Naive thymus-derived CD4-positive, alpha-beta T cell (primary cell): ENCODE results near the gene SYNDIG1. TPM values are rescaled to one million over a fixed set of nuclear protein-coding genes. Genes with fewer than 3 reads are reported as not detected.

ENCODE experiments used
- ATAC-seq: fragments of 150-1000 bp; cut with Tn5 transposase; 2 replicates; pipeline ENCODE4 v1.10.0; 2021; ENCODE audit warnings: mild to moderate bottlenecking, moderate library complexity
- CTCF ChIA-PET: fragments of 350-600 bp; sonication (Branson Sonifier 250); formaldehyde crosslinking; loops from one replicate; lab custom pipeline; 2021; ENCODE audit warnings: antibody characterized with exemption; lab: Charles Lee
- POLR2A ChIA-PET: fragments of 350-600 bp; sonication (Branson Sonifier 250); formaldehyde crosslinking; loops from one replicate; lab custom pipeline; 2021; ENCODE audit warnings: antibody characterized with exemption, inconsistent platforms; lab: Charles Lee
- DNase-seq, 9 donors: peaks; one replicate each; pipeline versions ENCODE4 v3.0.0 to v3.0.0-alpha.2; 2020 to 2022; ENCODE audit warnings: mixed read lengths in 1 of 9
- H3K27ac ChIP-seq: one replicate; pipeline ENCODE4 v1.7.0; 2013; ENCODE audit warnings: mild to moderate bottlenecking, low read depth, low read length, moderate library complexity
- H3K27me3 ChIP-seq, 2 donors: one replicate each; pipeline ENCODE4 v1.7.0; 2013; ENCODE audit warnings: low read length in 2 of 2, mild to moderate bottlenecking in 2 of 2, moderate library complexity in 2 of 2; ENCODE audit not compliant: control insufficient read depth in 2 of 2, insufficient read depth in 2 of 2
- H3K36me3 ChIP-seq, 3 experiments: 1 replicate in 2 of 3; 2 replicates in 1 of 3; pipeline ENCODE4 v1.7.0; 2013; ENCODE audit warnings: low read length in 3 of 3, mild to moderate bottlenecking in 3 of 3, moderate library complexity in 1 of 3; ENCODE audit not compliant: insufficient read depth in 3 of 3, control insufficient read depth in 2 of 3
- H3K4me1 ChIP-seq, 2 donors: one replicate each; pipeline ENCODE4 v1.7.0; 2013; ENCODE audit warnings: low read length in 2 of 2, mild to moderate bottlenecking in 2 of 2, moderate library complexity in 1 of 2; ENCODE audit not compliant: control insufficient read depth in 2 of 2, insufficient read depth in 2 of 2
- H3K4me3 ChIP-seq: 2 replicates; pipeline ENCODE4 v1.7.0; 2013; ENCODE audit warnings: mild to moderate bottlenecking, low read length
- H3K9me3 ChIP-seq, 3 experiments: 1 replicate in 2 of 3; 2 replicates in 1 of 3; pipeline ENCODE4 v1.7.0; 2013; ENCODE audit warnings: low read length in 3 of 3; ENCODE audit not compliant: control insufficient read depth in 2 of 3
- H3K27ac Mint-ChIP-seq, 9 donors: one replicate each; pipeline ENCODE4 v1.8.0; 2020 to 2022; ENCODE audit warnings: mixed read lengths in 9 of 9, mild to moderate bottlenecking in 8 of 9, moderate library complexity in 5 of 9, inconsistent platforms in 2 of 9
- H3K27me3 Mint-ChIP-seq, 5 donors: one replicate each; pipeline ENCODE4 v1.8.0; 2021 to 2022; ENCODE audit warnings: mixed read lengths in 5 of 5, mild to moderate bottlenecking in 1 of 5
- H3K36me3 Mint-ChIP-seq, 5 donors: one replicate each; pipeline ENCODE4 v1.8.0; 2020 to 2022; ENCODE audit warnings: mixed read lengths in 5 of 5, mild to moderate bottlenecking in 3 of 5, inconsistent platforms in 1 of 5
- H3K4me1 Mint-ChIP-seq, 7 donors: one replicate each; pipeline ENCODE4 v1.8.0; 2020 to 2022; ENCODE audit warnings: mixed read lengths in 7 of 7, mild to moderate bottlenecking in 3 of 7, inconsistent platforms in 1 of 7
- H3K4me3 Mint-ChIP-seq, 10 donors: one replicate each; pipeline ENCODE4 v1.8.0; 2020 to 2022; ENCODE audit warnings: mild to moderate bottlenecking in 10 of 10, mixed read lengths in 10 of 10, moderate library complexity in 6 of 10, inconsistent platforms in 2 of 10
- H3K9me3 Mint-ChIP-seq, 11 donors: one replicate each; pipeline ENCODE4 v1.8.0; 2020 to 2022; ENCODE audit warnings: mixed read lengths in 11 of 11, mild to moderate bottlenecking in 4 of 11, inconsistent platforms in 1 of 11, moderate library complexity in 1 of 11
- intact Hi-C, 2 donors: fragments of 100-400 bp; cut with micrococcal nuclease; formaldehyde crosslinking; loops; one replicate each; pipeline ENCODE4 v1.15.1; 2023
- polyA plus RNA-seq, 2 donors: library from polyadenylated mRNA; unstranded; fragments of 300-500 nt; fragmentation: Illumina TruSeq; gene quantifications; one replicate each; pipeline ENCODE4 v1.2.3, GENCODE V29; 2021
- total RNA-seq, 6 experiments: library from RNA in 5 of 6; stranded (reverse) in 5 of 6; gene quantifications; 1 replicate in 5 of 6; 2 replicates in 1 of 6; pipeline ENCODE4 v1.2.3 and lab custom pipeline; 2021 to 2026

SYNDIG1 gene
- total and polyA plus RNA-seq, 7 experiments from 2014 or later: not detected

DNA sequence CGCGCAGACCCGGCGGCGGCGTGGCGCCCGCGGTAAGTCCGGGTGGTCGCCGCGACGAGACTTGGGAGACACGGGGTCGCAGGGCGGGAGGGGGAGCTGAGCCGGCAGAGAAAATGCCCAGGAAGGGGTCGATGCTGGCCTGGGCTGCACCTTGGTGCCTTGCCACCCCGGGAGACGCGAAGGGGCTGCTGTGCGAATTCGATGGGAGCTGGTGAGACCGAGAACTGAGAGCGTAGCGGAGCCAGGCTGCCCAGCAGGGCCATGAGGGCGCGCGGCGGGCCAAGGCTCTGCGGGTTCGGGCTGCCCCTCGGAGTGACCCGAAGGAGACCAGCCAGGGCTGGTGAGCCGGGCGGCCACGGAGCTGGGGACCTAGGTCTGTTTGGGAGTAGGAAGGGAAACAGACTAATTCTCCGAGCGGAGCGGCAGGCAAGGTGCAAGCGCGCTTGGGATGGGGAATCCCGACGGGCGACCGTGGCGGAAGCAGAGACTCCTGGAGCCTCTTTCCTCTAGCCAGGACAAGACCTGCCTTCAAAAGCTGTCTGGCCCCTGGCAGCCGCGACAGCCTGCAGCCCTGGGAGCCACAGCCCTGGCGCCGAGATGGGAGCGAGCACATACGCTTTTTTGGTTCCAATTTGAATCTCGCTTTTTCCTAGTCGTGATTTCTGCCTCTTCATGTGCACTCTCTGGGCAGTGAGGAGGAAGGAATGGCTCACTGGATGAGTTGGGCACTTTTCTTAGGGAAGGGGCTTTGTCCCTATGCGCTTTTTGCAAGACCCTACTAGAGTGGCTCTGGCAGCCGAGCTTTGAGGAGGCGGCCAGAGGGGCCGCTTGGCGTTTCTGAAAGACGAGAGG lies 691 bp downstream of the SYNDIG1 start:
- Mint-ChIP-seq H3K27ac (no peak overlapping the region), H3K4me3 (peak overlapping the region in 9 of 10 donors; percentile 47 to 82 (median 73)), H3K36me3 (no peaks in the 10 kb centered on the region), H3K4me1 (peaks cover 0 to 22% (median 12%) of the 10 kb centered on the region in 7 donors), H3K27me3 (peaks cover 48 to 74% (median 60%) of the 10 kb centered on the region in 5 donors), H3K9me3 (peaks cover 0 to 2% (median 0%) of the 10 kb centered on the region in 11 donors)
- peaks cover 0 to 3% of the 10 kb centered on the region in 2 donors for H3K27me3 ChIP-seq
- no peaks in the 10 kb centered on the region for H3K36me3 ChIP-seq
- CTCF ChIA-PET: no interaction called here
- DNase-seq (no peak), ATAC-seq (no peak)
- H3K9me3 ChIP-seq: no peaks in the 10 kb centered on the region
- no peak overlapping the region for H3K4me3 ChIP-seq
- peaks cover 0 to 14% of the 10 kb centered on the region in 2 donors for H3K4me1 ChIP-seq
- H3K27ac ChIP-seq: no peak overlapping the region
- intact Hi-C loops: no loop called here
- POLR2A ChIA-PET: no interaction called here

DNA sequence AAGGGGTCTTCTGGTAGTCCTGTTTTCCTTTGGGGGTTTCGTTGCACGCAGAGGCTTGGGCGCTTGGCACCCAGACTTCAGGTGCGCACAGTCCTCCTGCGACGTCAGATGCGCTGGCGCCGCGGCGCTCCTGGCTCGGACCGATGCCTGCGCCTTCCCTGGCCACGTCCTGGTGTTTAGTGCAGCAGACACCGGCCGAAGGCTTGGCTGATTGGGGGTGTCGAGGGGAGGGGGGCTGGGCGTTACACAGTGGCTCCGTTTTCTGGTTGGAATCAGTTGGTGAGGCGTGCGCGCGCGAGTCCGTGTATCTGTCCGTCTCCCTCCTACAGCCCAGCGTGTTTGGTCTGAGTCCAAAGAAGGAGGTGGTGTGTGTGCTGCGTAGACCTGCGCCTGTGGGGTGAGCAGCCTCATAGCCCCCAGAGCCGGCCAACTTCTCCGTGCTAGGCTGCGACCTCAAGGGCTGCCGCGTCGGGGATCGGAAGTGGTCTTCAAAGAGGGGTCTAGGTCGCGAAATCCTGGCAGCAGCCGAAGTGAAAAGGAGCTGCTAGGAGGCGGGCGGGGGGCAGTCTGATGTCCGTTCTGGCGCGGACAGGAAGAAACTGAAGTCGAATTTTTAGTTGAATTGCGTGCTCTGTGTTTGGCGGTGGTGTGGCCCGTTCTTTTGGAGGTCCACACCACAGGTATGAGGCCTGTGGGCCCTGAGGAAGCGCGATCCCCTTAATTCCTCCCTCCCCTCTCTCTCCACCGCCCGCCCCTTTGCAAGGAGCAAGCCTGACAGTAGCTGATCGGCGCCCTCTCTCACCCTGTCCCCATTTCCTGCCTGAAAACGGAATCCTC lies 1.5 kb downstream of the SYNDIG1 start:
- CTCF ChIA-PET: no interaction called here
- H3K36me3 Mint-ChIP-seq: no peaks in the 10 kb centered on the region
- Histone ChIP-seq H3K27me3 (peaks cover 0 to 3% of the 10 kb centered on the region in 2 donors), H3K4me3 (no peak overlapping the region), H3K4me1 (peaks cover 0 to 14% of the 10 kb centered on the region in 2 donors), H3K27ac (no peak overlapping the region), H3K36me3 (no peaks in the 10 kb centered on the region), H3K9me3 (no peaks in the 10 kb centered on the region)
- peak overlapping the region in 9 of 10 donors; percentile 47 to 82 (median 73) for H3K4me3 Mint-ChIP-seq
- H3K9me3 Mint-ChIP-seq: peaks cover 0 to 2% (median 0%) of the 10 kb centered on the region in 11 donors
- no peak overlapping the region for H3K27ac Mint-ChIP-seq
- peaks cover 0 to 22% (median 12%) of the 10 kb centered on the region in 7 donors for H3K4me1 Mint-ChIP-seq
- DNase-seq (no peak), ATAC-seq (no peak)
- H3K27me3 Mint-ChIP-seq: peaks cover 49 to 74% (median 57%) of the 10 kb centered on the region in 5 donors
- POLR2A ChIA-PET: no interaction called here
- intact Hi-C loops: no loop called here

DNA sequence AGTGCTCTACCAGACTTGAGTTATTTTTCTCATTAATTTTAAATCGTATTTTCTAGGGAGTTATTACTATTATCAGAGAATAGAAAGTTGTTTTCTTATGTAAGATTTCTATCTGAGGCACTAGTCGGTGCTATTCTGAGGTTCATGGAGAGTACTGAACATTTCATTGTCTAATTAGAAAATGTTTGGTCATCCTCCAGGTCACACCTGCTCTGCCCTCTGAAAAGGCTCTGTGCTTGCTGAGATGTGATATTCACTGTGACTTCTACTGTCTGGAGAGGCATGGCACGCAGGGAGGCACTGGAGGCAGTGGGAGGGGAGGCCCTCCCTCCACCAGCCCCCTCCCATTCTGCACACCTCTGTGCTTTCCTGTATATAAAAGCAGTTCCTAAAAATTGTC lies 3.0 kb downstream of the SYNDIG1 start:
- H3K9me3 Mint-ChIP-seq: peaks cover 0 to 2% (median 0%) of the 10 kb centered on the region in 11 donors
- no peak overlapping the region for H3K27ac Mint-ChIP-seq
- no peaks in the 10 kb centered on the region for H3K36me3 ChIP-seq
- peaks cover 0 to 14% of the 10 kb centered on the region in 2 donors for H3K4me1 ChIP-seq
- DNase-seq: no peak
- no peaks in the 10 kb centered on the region for H3K36me3 Mint-ChIP-seq
- no peak for ATAC-seq
- peak overlapping the region in 1 of 10 donors; percentile 20 for H3K4me3 Mint-ChIP-seq
- peaks cover 0 to 22% (median 12%) of the 10 kb centered on the region in 7 donors for H3K4me1 Mint-ChIP-seq
- CTCF ChIA-PET: no interaction called here
- no peak overlapping the region for H3K4me3 ChIP-seq
- intact Hi-C loops: no loop called here
- H3K9me3 ChIP-seq: no peaks in the 10 kb centered on the region
- H3K27me3 ChIP-seq: peaks cover 0 to 3% of the 10 kb centered on the region in 2 donors
- H3K27me3 Mint-ChIP-seq: peaks cover 45 to 72% (median 55%) of the 10 kb centered on the region in 5 donors
- POLR2A ChIA-PET: no interaction called here
- H3K27ac ChIP-seq: no peak overlapping the region

DNA sequence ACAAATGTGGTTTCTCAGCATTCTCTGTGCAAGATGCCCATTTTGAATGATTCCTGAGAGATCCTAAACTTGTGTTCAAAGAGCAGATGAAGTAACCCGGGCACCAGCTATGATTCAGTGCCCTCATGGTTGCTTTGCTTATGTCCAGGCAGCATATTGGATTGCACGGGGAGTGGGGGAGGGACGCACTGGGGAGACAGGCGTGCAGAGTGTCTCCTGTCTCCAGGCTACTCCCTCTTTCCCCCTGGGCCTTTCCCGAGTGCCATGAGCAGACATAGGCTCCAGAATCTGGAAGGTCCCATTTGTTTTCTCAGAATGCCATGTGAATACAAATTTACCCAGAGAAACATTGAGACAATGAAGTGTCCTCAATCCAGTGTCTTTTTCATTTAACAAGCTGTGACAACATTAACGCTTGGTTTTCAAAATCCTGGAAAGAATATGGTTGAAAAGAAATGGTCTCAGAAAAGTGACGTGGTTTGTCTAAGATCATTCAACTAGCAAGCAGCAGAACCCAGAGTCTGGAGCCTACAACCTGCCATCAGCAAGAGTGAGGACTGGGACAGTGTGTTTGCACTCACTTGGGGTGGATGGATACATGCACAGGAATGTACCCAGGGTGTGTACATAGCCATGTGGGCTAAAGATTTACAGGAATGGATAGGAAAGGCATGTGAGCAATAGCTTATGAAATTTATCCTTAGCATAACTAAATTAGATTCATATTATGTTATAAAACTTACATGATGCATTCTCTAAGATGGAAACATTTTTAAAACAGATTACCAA lies 4.2 kb downstream of the SYNDIG1 start:
- Mint-ChIP-seq H3K36me3 (no peaks in the 10 kb centered on the region), H3K4me1 (peaks cover 0 to 16% (median 12%) of the 10 kb centered on the region in 7 donors), H3K27me3 (peaks cover 33 to 61% (median 46%) of the 10 kb centered on the region in 5 donors), H3K4me3 (no peak overlapping the region), H3K27ac (no peak overlapping the region), H3K9me3 (peaks cover 0 to 2% (median 0%) of the 10 kb centered on the region in 11 donors)
- no peaks in the 10 kb centered on the region for H3K36me3 ChIP-seq
- H3K27ac ChIP-seq: no peak overlapping the region
- no peaks in the 10 kb centered on the region for H3K9me3 ChIP-seq
- CTCF ChIA-PET: interaction anchor here (0.6 kb wide), 1 partner anchor 136 kb away, joined by 3 read pairs; no protein-coding TSS in a partner anchor
- DNase-seq (no peak), ATAC-seq (no peak)
- intact Hi-C loops: no loop called here
- POLR2A ChIA-PET: no interaction called here
- peaks cover 0 to 3% of the 10 kb centered on the region in 2 donors for H3K27me3 ChIP-seq
- H3K4me1 ChIP-seq: peaks cover 0 to 14% of the 10 kb centered on the region in 2 donors
- no peak overlapping the region for H3K4me3 ChIP-seq

DNA sequence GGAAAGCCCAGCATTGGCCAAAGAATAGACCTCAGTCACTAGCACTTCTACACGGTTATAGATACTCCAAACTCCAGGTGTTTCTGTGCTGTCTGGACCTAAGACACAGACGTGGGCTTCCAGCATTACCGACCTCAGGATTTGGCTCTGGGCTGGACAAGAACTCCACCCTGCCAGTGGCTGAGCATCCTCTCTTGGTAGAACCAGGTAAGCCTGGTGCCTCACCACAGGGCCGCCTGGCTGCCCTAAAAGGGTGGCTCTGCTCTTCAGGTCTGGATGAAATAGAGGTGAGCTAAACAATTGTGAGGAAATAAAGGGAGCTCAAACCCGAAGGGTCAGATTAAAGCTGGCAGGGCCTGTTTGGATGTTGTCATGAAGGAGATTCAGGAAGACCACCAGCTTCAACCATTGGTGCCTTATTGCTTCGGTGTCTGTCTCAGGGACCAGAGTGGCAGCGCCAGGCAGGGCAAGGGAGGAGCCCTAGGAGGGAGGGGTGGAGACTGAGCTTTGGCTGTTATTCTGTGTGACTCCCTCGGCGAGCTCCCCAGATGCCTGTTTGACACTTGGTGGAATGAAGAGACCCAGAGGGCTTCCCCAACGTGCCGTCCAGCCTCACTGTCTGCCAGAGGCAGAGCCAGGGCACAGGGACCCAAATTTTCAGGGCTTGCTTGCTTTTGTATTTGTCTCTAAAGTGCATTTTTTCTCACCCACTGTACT lies 8.6 kb downstream of the SYNDIG1 start:
- ATAC-seq: no peak
- intact Hi-C loops: no loop called here
- Mint-ChIP-seq H3K27me3 (peaks cover 13 to 44% (median 21%) of the 10 kb centered on the region in 5 donors), H3K9me3 (no peaks in the 10 kb centered on the region), H3K4me1 (no peaks in the 10 kb centered on the region), H3K36me3 (no peaks in the 10 kb centered on the region), H3K27ac (no peak overlapping the region), H3K4me3 (no peak overlapping the region)
- Histone ChIP-seq H3K27ac (no peak overlapping the region), H3K4me3 (no peak overlapping the region), H3K27me3 (no peaks in the 10 kb centered on the region), H3K36me3 (no peaks in the 10 kb centered on the region), H3K4me1 (no peaks in the 10 kb centered on the region), H3K9me3 (no peaks in the 10 kb centered on the region)
- POLR2A ChIA-PET: no interaction called here
- no peak for DNase-seq
- CTCF ChIA-PET: no interaction called here

DNA sequence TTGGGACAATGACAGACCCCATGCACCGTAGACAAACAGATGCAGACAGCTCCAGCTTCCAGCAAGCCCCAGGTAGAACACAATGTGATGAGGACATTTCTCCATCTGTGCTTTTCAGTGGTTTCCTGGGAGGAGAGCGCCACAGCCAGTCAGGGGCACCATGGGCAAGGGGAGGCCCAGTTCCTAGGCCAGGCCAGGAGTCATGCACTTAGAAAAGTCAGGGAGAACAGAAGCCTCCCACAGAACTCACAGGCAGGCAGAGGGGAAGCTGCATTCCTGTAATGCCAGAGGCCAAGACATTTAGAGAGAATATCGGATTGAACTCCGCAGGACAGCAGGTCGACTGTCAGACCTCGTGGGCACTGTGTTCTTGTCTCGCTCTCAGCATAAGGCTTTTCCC lies 9.2 kb downstream of the SYNDIG1 start:
- ChIA-PET CTCF (no interaction called here), POLR2A (no interaction called here)
- DNase-seq (no peak), ATAC-seq (no peak)
- Mint-ChIP-seq H3K4me3 (no peak overlapping the region), H3K9me3 (no peaks in the 10 kb centered on the region), H3K27ac (no peak overlapping the region), H3K36me3 (no peaks in the 10 kb centered on the region), H3K27me3 (peaks cover 9 to 41% (median 16%) of the 10 kb centered on the region in 5 donors), H3K4me1 (no peaks in the 10 kb centered on the region)
- H3K4me3 ChIP-seq: no peak overlapping the region
- H3K4me1 ChIP-seq: no peaks in the 10 kb centered on the region
- intact Hi-C loops: no loop called here
- no peaks in the 10 kb centered on the region for H3K27me3 ChIP-seq
- H3K27ac ChIP-seq: no peak overlapping the region
- H3K9me3 ChIP-seq: no peaks in the 10 kb centered on the region
- H3K36me3 ChIP-seq: no peaks in the 10 kb centered on the region
